ENCODE data around the gene NFIB. TPM values are rescaled to one million over a fixed set of nuclear protein-coding genes. Genes with fewer than 3 reads are reported as not detected.

Gene NFIB
- total RNA-seq, 1 experiment from 2014 or later: 14.3 TPM

- Mint-ChIP-seq H3K27me3 (ENCODE audit: low read depth) (peaks cover 18% of the 10 kb centered on the region), H3K4me3 (peak overlapping the region; percentile 86 to 96), H3K9me3 (no peaks in the 10 kb centered on the region), H3K36me3 (ENCODE audit: insufficient read depth in 1 of 3, low read depth in 3 of 3) (peaks cover 0 to 1% (median 0%) of the 10 kb centered on the region in 3 experiments; a peak in 1 of 7 replicates), H3K4me1 (peaks cover 66 to 70% of the 10 kb centered on the region in 2 experiments), H3K27ac (no peak overlapping the region; a peak in 1 of 7 replicates)
- no peaks in the 10 kb centered on the region for H3K79me2 ChIP-seq (ENCODE audit: insufficient read depth, low read length)
- H3K9me3 ChIP-seq (ENCODE audit: control insufficient read depth, low read depth, low read length): no peaks in the 10 kb centered on the region
- H2BK20ac ChIP-seq (ENCODE audit: low read depth, low read length, poor library complexity, severe bottlenecking): no peak overlapping the region
- no peak overlapping the region for H2BK15ac ChIP-seq (ENCODE audit: low read depth, low read length)
- H2BK120ac ChIP-seq (ENCODE audit: low read depth, low read length, poor library complexity, severe bottlenecking): no peak overlapping the region
- H3K4ac ChIP-seq (ENCODE audit: low read depth, low read length): no peak overlapping the region
- no peak overlapping the region for H3K23ac ChIP-seq (ENCODE audit: insufficient read length, low read depth, low read length)
- no peak overlapping the region for H3K27ac ChIP-seq (ENCODE audit: insufficient read length, low read depth, low read length)
- H4K91ac ChIP-seq (ENCODE audit: insufficient read length, low read depth, low read length): no peak overlapping the region
- H3K9ac ChIP-seq (ENCODE audit: extremely low read depth, insufficient read length, low read length): peak overlapping the region; percentile 28
- H3K79me1 ChIP-seq (ENCODE audit: insufficient read depth, low read depth, low read length, poor library complexity, severe bottlenecking): no peaks in the 10 kb centered on the region
- no peaks in the 10 kb centered on the region for H3K27me3 ChIP-seq (ENCODE audit: insufficient read depth, low read length)
- H3K23me2 ChIP-seq (ENCODE audit: insufficient read length, low read depth, low read length, poor library complexity, severe bottlenecking): peaks cover 33% of the 10 kb centered on the region
- H4K5ac ChIP-seq (ENCODE audit: insufficient read length, low read depth, low read length): no peak overlapping the region
- no peak overlapping the region for H2BK12ac ChIP-seq (ENCODE audit: insufficient read length, low read depth, low read length)
- H3K56ac ChIP-seq (ENCODE audit: insufficient read length, low read depth, low read length): no peak overlapping the region
- no peak overlapping the region for H3T11ph ChIP-seq (ENCODE audit: low read length)
- no peak overlapping the region for H2BK5ac ChIP-seq (ENCODE audit: insufficient read length, low read length)
- no peak overlapping the region for H2AFZ ChIP-seq (ENCODE audit: low read length)
- H3K14ac ChIP-seq (ENCODE audit: insufficient read depth, low read length): no peak overlapping the region
- DNase-seq: no peak
- TF ChIP-seq, protein P1, sequence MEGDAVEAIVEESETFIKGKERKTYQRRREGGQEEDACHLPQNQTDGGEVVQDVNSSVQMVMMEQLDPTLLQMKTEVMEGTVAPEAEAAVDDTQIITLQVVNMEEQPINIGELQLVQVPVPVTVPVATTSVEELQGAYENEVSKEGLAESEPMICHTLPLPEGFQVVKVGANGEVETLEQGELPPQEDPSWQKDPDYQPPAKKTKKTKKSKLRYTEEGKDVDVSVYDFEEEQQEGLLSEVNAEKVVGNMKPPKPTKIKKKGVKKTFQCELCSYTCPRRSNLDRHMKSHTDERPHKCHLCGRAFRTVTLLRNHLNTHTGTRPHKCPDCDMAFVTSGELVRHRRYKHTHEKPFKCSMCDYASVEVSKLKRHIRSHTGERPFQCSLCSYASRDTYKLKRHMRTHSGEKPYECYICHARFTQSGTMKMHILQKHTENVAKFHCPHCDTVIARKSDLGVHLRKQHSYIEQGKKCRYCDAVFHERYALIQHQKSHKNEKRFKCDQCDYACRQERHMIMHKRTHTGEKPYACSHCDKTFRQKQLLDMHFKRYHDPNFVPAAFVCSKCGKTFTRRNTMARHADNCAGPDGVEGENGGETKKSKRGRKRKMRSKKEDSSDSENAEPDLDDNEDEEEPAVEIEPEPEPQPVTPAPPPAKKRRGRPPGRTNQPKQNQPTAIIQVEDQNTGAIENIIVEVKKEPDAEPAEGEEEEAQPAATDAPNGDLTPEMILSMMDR (conservative IDR thresholded peaks at IDR 0.05): no peak
- H3K4me2 ChIP-seq (ENCODE audit: insufficient read depth, insufficient read length, low read length): peak overlapping the region; percentile 95
- no peak overlapping the region for H3K18ac ChIP-seq (ENCODE audit: insufficient read length, low read depth, low read length)
- H3K4me1 ChIP-seq (ENCODE audit: insufficient read depth, low read length): peaks cover 8% of the 10 kb centered on the region; the same call in 1 of the 2 replicates
- no peaks in the 10 kb centered on the region for H4K20me1 ChIP-seq (ENCODE audit: control insufficient read depth, insufficient read depth, insufficient read length)
- H4K8ac ChIP-seq (replicated peaks; ENCODE audit: insufficient read length, low read depth, low read length): no peak overlapping the region
- WGBS (ENCODE audit: extremely low coverage, insufficient read length, low lambda C conversion rate): no CpG with 5 or more reads among the region's 14 CpGs
- no peak overlapping the region for H2AK5ac ChIP-seq (ENCODE audit: insufficient read length, low read length)
Measured at GRCh38 chr9:14320271-14321181, 6.6 kb upstream of the NFIB start.

All from H9 (cell line).